HG03280 (cell line): ENCODE measurements around the gene HOXB8.

Experiments used
- ATAC-seq: cut with Tn5 transposase; IDR thresholded peaks from one replicate; pipeline ENCODE4 v1.9.1; 2021; ENCODE audit warnings: mild to moderate bottlenecking, moderate library complexity; ENCODE audit not compliant: unreplicated experiment

The HOXB8 gene

GRCh38 chr17:48596735-48597527, 18.2 kb downstream of the HOXB8 start:
- ATAC-seq, result no peak

DNA sequence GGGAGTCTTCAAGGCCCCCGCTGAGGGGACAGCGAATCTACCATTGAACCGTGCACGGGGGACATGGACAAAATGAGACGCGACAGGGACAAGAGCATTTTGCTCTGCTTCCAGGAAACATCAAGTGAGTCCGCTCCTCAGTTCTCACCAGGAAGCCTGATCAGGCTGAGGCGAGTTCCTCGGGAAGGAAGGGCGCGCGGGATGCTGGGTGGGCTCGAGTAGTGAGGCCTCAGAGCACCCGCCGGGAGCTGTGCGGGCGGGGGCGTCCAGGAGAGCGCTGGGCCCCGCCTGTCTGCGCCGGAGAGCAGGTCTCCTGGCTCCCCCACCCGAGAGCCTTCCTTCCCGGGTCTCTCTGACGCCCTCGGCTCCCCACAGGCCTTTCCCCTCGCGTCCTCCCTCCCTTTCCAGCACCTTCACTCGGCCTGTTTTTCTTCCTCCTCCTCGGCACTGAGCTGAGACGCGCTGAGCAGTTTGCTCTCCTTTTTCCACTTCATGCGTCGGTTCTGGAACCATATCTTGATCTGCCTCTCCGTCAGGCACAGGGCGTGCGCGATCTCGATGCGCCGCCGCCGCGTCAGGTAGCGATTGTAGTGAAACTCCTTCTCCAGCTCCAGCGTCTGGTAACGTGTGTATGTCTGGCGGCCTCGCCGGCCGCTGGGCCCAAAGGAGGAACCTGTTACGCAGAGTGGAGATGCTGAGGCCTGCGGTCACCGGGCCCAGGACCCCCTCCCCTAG, 18.9 kb downstream of the HOXB8 start:
- ATAC-seq, result no peak

DNA sequence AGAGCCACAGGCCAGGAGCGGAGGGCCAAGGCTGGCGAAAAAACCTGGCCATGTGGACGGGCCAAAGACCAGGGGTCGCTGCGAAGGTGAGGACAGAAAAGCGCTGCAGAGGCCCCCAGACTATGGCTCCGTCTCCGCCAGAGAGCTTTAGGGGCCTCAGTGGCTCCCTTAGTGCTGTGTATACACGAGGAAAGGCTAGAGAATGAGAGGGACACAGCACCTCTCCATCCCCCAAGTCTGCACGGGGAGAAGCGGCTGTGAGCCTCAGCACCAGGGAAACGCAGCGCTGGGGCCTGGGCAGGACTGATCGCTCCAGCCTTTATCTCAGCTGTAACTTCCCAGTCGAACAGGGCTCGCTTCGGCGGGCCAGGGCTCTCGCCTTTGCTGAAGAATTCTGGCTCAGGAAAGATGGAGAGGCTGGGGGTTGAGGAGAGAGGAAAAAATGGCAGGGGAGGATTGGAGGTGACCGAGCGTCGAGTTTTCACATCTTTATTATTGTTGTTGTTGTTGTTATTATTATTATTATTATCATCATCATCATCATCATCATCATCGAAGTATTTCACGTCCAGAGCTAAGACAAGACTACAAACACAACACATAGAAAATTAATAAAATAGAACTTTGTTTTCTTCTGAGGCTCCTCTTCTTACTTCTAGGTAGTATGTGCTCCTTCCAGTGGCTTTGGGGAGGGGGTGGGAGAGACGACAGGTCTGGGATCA, 19.7 kb downstream of the HOXB8 start:
- no peak for ATAC-seq

GRCh38 chr17:48594538-48595277, 20.4 kb downstream of the HOXB8 start:
- ATAC-seq, result no peak

DNA sequence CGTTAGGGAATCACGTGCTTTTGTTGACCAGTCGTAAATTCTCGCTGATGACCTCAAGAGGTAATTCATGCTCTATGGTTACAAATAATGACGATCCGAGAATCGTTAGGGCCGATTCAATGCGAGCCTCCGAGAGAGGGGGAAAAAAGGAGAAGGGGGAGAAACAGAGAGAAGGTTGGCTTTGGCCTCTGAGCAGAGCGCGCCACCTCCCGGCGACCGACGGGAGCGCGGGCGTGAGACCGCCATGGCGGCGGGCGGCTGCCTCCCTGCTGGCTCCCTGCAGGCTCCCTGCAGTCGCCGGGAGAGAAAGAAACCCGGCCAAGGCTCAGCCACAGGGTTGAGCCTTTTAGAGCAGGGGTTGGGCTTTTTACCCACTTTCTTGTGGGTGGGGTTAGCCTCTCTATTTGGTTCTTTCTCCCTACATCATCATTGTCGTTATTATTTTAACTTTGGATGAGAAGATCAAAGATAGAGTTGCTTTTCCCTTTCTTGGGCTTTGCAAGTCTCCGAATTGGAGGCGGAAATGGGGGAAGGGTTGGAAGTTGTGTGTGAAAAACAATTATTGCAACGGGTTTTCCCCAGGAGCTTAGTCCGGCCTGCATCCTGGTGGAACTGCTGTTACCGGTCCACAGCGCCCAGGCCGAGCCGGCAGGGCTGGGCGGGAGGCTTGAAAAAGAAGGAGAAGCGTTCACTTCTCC, 21.1 kb downstream of the HOXB8 start:
- ATAC-seq, result peak; percentile 46

DNA sequence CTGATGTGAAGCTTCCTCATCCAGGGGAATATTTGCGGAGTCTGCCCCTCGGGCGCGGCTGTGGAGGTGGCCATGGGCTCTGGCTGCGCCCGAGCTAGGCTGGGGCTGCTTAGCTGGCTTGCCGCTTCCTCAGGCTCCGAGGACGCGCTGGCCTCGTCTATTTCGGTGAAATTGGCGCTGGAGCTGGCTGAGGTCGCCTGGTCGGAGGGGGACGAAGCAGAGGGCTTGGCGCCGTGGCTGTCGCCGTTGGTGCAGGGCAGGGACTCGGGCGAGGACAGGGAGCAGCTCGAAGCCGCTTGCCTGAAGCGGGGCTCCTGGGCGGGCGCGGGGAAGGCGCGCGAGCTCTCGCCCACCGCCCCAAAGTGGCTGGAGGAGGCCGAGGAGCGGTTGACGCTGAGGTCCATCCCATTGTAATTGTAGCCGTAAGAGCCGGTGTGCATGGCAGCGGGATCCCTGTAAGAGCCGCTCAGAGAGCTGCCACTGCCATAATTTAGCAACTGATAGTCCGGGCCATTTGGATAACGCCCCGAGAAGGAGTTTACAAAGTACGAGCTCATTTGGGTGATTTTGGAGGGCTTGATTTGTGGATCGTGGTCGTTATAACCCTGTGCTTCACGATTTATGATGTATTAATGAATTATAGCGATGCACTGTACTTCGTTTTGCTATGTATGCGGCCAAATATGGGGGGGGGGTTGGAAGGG, 21.8 kb downstream of the HOXB8 start, which contains the start of gene HOXB5:
Gene HOXB5, minus strand, starts transcription at position 654 of the 704 bp plus-strand sequence. Its CDS starts 97 bp downstream, at position 557.
- no peak for ATAC-seq

DNA sequence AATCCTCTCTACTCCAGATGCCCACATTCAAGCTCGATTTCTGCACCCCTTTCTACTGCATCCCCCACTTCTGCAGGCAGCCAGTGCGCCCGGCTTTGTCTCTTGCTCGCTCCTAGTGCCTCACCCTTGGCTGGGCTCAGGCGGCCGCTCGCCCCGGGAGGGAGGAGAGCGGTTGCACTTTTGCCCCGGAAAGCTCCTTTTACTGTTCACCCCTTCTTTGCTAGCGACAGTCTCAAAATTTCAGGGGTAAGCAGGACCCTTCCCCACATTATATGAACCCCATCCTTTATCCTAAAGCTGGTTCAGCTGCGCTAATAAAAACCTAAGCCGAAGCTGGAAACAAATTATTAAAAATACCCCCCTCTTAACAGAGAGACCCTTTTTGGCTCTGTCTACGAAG, 22.5 kb downstream of the HOXB8 start:
- no peak for ATAC-seq

DNA sequence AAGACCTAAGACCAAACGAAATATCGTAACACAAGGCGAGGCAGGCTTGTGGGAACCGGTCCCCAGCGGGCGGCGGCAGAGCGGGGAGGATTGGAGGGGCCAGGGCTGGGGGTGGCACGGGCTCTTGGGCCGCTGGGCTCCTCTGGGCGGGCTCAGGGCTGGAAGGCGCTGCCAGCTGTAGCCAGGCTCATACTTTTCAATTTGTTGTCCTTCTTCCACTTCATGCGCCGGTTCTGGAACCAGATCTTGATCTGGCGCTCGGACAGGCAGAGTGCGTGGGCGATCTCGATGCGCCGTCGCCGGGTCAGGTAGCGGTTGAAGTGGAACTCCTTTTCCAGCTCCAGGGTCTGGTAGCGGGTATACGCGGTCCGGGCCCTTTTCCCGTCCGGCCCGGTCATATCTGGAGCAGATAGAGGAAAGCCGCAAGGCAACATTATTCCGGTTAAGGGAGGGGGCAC, 23.0 kb downstream of the HOXB8 start:
- no peak for ATAC-seq

GRCh38 chr17:48591255-48592056, 23.6 kb downstream of the HOXB8 start:
- ATAC-seq, result no peak

DNA sequence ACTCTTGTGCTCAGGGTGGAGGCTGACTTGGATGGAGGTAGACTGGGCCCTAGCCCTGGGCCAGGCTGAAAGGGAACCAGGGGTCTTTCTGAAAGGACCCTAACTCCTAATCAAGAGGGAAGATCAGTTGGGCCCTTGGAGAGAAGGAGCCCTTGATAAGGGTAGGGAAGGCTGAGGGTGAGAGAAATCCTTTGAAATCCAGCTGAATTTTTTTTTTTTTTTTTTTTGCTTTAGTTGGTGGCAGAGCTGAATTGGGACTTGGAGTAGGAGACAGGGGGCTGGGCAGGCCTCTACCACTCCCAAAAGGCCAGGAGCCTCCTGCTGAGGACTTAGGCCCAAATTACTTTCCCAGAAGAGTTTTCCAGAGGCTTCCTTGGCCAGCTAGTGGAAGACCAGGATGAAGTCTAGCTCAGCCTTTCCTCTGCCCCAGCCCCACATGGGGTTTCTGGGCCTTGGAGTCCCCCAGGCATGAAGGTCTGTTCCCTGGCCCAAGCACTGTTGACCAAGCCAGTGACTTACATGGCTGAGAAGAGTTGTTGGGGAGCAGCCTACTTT, 24.4 kb downstream of the HOXB8 start:
- no peak for ATAC-seq

DNA sequence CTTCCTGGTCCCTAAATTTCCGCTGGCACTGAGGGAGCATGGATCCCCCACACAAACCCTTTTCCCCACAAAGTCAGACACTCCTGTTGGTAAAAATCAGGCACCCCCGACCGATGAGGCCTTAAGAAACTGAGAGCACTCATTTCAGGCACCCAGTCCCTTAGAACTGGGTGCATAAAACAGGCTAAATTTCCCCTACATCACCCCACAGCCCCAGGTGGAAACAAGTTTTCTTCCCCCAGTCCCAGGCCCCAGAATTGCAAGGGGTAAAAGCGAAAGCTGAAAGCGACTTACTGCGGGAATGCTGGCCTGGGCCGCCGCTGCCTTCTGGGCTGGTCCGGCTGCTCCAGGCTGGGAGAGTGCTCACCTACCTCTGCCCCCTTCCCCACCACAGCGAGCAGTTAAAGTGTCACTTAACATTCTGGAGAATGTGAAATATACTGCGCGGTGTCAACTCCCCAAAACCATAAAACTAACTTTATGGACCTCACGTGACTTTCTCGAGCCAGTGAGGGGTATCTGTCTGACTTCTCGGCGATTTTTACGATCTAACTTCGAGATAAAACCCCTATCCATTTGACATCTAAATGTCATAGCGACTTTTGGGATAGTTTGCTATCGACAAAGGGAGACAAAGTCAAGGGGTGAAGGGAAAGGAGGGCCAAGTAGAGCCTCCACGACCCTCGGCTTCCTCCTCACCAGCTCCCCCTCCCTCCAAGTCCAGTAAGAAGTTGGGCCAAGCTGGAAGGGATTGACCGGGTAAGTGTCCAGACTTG, 25.1 kb downstream of the HOXB8 start, which contains the start of gene HOXB3:
Gene HOXB3, minus strand, starts transcription at position 411 of the 776 bp plus-strand sequence. CDS start 37,767 bp downstream, outside the sequence.
- no peak for ATAC-seq

DNA sequence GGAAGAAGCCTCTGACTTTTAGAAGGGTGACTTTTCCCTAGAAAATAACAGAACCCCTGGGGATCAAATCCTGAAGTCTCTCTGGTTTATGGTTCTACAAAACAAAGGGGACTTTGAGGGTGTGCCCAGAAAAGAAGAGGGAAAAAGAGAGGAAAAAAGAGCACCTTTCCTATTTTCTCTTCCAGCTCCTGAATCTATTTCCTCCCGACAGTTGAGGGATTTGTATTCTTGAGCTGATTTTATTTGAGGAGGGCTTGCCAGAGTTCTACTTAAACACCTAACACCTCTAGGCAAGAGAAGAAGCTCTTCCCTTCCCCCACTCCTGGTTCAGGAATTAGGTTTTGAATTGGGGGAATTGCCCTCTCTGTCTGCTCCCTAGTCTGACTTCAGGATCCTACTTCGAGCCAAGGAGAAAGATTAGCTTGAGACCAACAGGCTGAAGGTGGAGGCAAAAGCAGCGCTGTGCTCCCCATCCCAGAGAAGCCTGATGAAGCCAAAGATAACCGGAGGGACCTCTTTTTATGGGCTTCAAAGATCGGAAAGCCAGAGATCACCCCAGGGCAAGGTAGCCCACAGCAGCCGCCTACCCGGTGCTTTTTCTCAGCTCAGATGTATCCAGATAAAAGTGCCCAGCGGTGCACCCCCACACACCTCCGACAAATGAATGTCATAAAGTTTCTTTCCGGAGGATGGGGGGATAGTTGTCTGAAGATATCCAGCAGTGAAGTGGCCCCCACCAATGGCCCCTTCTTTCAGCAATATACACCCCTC, 25.8 kb downstream of the HOXB8 start:
- no peak for ATAC-seq

DNA sequence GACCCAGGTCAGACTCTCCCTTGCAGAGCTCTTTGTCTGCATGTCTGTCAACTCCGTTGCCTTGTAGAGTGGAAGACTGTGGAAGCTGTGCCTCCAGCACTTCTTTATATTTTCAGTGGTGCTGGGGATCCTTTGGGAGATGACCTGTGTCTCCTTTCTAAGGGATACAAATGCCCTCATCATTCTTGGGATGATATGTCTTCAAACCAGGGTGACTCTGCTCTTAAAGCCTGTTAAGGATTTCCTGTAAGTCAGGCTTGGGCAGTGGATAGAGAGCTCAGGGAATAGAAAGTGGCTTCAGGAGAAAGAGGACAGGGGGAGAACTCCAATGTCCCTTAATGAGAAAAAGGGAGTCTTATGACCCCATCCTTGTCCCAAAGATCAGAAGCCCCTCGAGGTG, 26.6 kb downstream of the HOXB8 start:
- ATAC-seq, result no peak

DNA sequence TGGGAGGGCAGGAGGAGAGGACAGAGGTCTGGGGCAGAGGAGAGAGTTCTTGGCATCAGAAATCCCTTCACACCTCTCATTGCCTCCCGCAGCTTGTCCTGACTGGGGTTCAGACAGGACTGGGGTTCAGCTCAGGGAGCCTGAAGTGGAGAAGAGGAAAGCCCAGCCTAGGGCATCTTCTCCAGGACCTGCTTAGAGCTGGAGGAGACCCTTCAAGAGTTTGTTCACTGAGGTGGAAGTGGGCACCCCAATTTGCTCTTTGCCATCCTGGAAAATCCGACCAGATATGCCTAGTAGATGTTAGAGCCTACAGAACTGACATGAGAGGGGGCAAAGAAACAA, 27.0 kb downstream of the HOXB8 start:
- no peak for ATAC-seq

GRCh38 chr17:48587276-48588073, 27.6 kb downstream of the HOXB8 start:
- ATAC-seq, result no peak
